Measurements from ENCODE around the gene CFAP90.

Gene CFAP90

GRCh38 chr5:7813576-7813975 lies 37.4 kb downstream of the CFAP90 start:
- Histone ChIP-seq H3K4ac (ENCODE audit: low read length) (no peak overlapping the region), H3K36me3 (replicated peaks in 1 of 2; ENCODE audit: control insufficient read depth in 2 of 2, insufficient read depth in 2 of 2, low read length in 2 of 2) (no peaks in the 10 kb centered on the region), H3K9ac (ENCODE audit: low read depth, low read length, poor library complexity) (no peak overlapping the region), H3K4me1 (ENCODE audit: control insufficient read depth in 2 of 2, insufficient read depth in 1 of 2, low read depth in 1 of 2, low read length in 2 of 2) (peaks cover 0 to 19% of the 10 kb centered on the region in 2 donors), H4K8ac (ENCODE audit: low read depth, low read length) (no peak overlapping the region), H3K9me3 (replicated peaks in 1 of 2; ENCODE audit: control insufficient read depth in 2 of 2, insufficient read depth in 1 of 2, low read depth in 1 of 2, low read length in 2 of 2) (no peaks in the 10 kb centered on the region), H3K4me3 (ENCODE audit: low read length in 2 of 2) (no peak overlapping the region), H2AK5ac (ENCODE audit: low read depth, low read length) (no peak overlapping the region), H2BK12ac (ENCODE audit: low read length) (no peak overlapping the region), H4K91ac (ENCODE audit: low read depth, low read length, poor library complexity) (no peak overlapping the region), H3K27ac (replicated peaks; ENCODE audit: low read length) (no peak overlapping the region), H3K79me1 (ENCODE audit: low read depth, low read length) (no peaks in the 10 kb centered on the region), H3K14ac (ENCODE audit: low read length) (no peak overlapping the region), H2BK5ac (ENCODE audit: low read length) (no peak overlapping the region), H3K23ac (ENCODE audit: low read depth, low read length, poor library complexity) (no peak overlapping the region), H3K18ac (ENCODE audit: low read length) (no peak overlapping the region), H2BK120ac (ENCODE audit: low read depth, low read length) (no peak overlapping the region), H3K27me3 (ENCODE audit: control insufficient read depth in 3 of 3, insufficient read depth in 3 of 3, low read depth in 1 of 3, low read length in 3 of 3) (no peaks in the 10 kb centered on the region), H3K4me2 (ENCODE audit: insufficient read depth, low read length, poor library complexity, severe bottlenecking) (no peak overlapping the region), H2AFZ (ENCODE audit: low read length) (no peak overlapping the region), H2BK15ac (ENCODE audit: low read length) (no peak overlapping the region)
- no peak for DNase-seq (ENCODE audit: low spot score)
- WGBS, 2 donors (ENCODE audit: extremely low coverage in 2 of 2, insufficient read length in 2 of 2, insufficient replicate concordance in 1 of 2): no CpG with 5 or more reads among the region's 3 CpGs

DNA sequence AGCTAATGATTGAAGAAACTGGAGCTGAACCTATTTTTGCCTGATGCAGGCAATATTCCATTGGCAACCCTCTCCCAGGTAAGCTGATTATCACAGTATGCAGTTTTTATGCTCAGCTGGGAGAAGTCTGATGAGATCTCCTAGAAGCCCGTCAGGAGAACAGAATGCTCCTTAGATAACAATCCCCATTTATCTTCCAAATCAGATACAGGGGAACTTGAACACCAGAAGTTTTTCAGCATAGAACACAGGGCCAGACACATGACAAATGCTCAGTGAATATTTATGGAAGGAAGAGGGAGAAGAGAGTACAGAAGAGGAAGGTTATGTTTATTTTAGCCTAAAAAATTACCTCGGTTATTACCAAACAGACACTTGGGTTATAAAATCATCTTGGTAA lies 37.9 kb downstream of the CFAP90 start:
- Histone ChIP-seq H2BK5ac (ENCODE audit: low read length) (no peak overlapping the region), H3K4me1 (ENCODE audit: control insufficient read depth in 2 of 2, insufficient read depth in 1 of 2, low read depth in 1 of 2, low read length in 2 of 2) (peaks cover 0 to 19% of the 10 kb centered on the region in 2 donors), H3K4ac (ENCODE audit: low read length) (no peak overlapping the region), H3K23ac (ENCODE audit: low read depth, low read length, poor library complexity) (no peak overlapping the region), H3K4me3 (ENCODE audit: low read length in 2 of 2) (no peak overlapping the region), H3K79me1 (ENCODE audit: low read depth, low read length) (no peaks in the 10 kb centered on the region), H2AFZ (ENCODE audit: low read length) (no peak overlapping the region), H2BK15ac (ENCODE audit: low read length) (no peak overlapping the region), H3K9me3 (replicated peaks in 1 of 2; ENCODE audit: control insufficient read depth in 2 of 2, insufficient read depth in 1 of 2, low read depth in 1 of 2, low read length in 2 of 2) (no peaks in the 10 kb centered on the region), H4K91ac (ENCODE audit: low read depth, low read length, poor library complexity) (no peak overlapping the region), H3K27me3 (ENCODE audit: control insufficient read depth in 3 of 3, insufficient read depth in 3 of 3, low read depth in 1 of 3, low read length in 3 of 3) (no peaks in the 10 kb centered on the region), H3K4me2 (ENCODE audit: insufficient read depth, low read length, poor library complexity, severe bottlenecking) (no peak overlapping the region), H3K27ac (replicated peaks; ENCODE audit: low read length) (no peak overlapping the region), H3K18ac (ENCODE audit: low read length) (no peak overlapping the region), H4K8ac (ENCODE audit: low read depth, low read length) (no peak overlapping the region), H3K36me3 (replicated peaks in 1 of 2; ENCODE audit: control insufficient read depth in 2 of 2, insufficient read depth in 2 of 2, low read length in 2 of 2) (no peaks in the 10 kb centered on the region), H2BK12ac (ENCODE audit: low read length) (no peak overlapping the region), H3K14ac (ENCODE audit: low read length) (no peak overlapping the region), H2AK5ac (ENCODE audit: low read depth, low read length) (no peak overlapping the region), H2BK120ac (ENCODE audit: low read depth, low read length) (no peak overlapping the region), H3K9ac (ENCODE audit: low read depth, low read length, poor library complexity) (no peak overlapping the region)
- DNase-seq (ENCODE audit: low spot score): no peak
- WGBS, 2 donors (ENCODE audit: extremely low coverage in 2 of 2, insufficient read length in 2 of 2, insufficient replicate concordance in 1 of 2): no CpG with 5 or more reads among the region's 2 CpGs

GRCh38 chr5:7811715-7812114 lies 39.2 kb downstream of the CFAP90 start:
- H2AK5ac ChIP-seq (ENCODE audit: low read depth, low read length): no peak overlapping the region
- no peak overlapping the region for H2BK5ac ChIP-seq (ENCODE audit: low read length)
- H3K23ac ChIP-seq (ENCODE audit: low read depth, low read length, poor library complexity): no peak overlapping the region
- H3K36me3 ChIP-seq (replicated peaks in 1 of 2; ENCODE audit: control insufficient read depth in 2 of 2, insufficient read depth in 2 of 2, low read length in 2 of 2): no peaks in the 10 kb centered on the region
- no peak for DNase-seq (ENCODE audit: low spot score)
- no peak overlapping the region for H2BK120ac ChIP-seq (ENCODE audit: low read depth, low read length)
- peaks cover 0 to 16% of the 10 kb centered on the region in 2 donors for H3K4me1 ChIP-seq (ENCODE audit: control insufficient read depth in 2 of 2, insufficient read depth in 1 of 2, low read depth in 1 of 2, low read length in 2 of 2)
- no peaks in the 10 kb centered on the region for H3K27me3 ChIP-seq (ENCODE audit: control insufficient read depth in 3 of 3, insufficient read depth in 3 of 3, low read depth in 1 of 3, low read length in 3 of 3)
- no peaks in the 10 kb centered on the region for H3K9me3 ChIP-seq (replicated peaks in 1 of 2; ENCODE audit: control insufficient read depth in 2 of 2, insufficient read depth in 1 of 2, low read depth in 1 of 2, low read length in 2 of 2)
- no peak overlapping the region for H2BK15ac ChIP-seq (ENCODE audit: low read length)
- H3K79me1 ChIP-seq (ENCODE audit: low read depth, low read length): no peaks in the 10 kb centered on the region
- no peak overlapping the region for H2AFZ ChIP-seq (ENCODE audit: low read length)
- no peak overlapping the region for H4K91ac ChIP-seq (ENCODE audit: low read depth, low read length, poor library complexity)
- H4K8ac ChIP-seq (ENCODE audit: low read depth, low read length): no peak overlapping the region
- H3K4me2 ChIP-seq (ENCODE audit: insufficient read depth, low read length, poor library complexity, severe bottlenecking): no peak overlapping the region
- no peak overlapping the region for H3K18ac ChIP-seq (ENCODE audit: low read length)
- H3K27ac ChIP-seq (replicated peaks; ENCODE audit: low read length): no peak overlapping the region
- H3K9ac ChIP-seq (ENCODE audit: low read depth, low read length, poor library complexity): no peak overlapping the region
- no peak overlapping the region for H3K4ac ChIP-seq (ENCODE audit: low read length)
- H3K14ac ChIP-seq (ENCODE audit: low read length): no peak overlapping the region
- H3K4me3 ChIP-seq (ENCODE audit: low read length in 2 of 2): no peak overlapping the region
- no peak overlapping the region for H2BK12ac ChIP-seq (ENCODE audit: low read length)
- WGBS, 2 donors (ENCODE audit: extremely low coverage in 2 of 2, insufficient read length in 2 of 2, insufficient replicate concordance in 1 of 2): no CpG with 5 or more reads among the region's 5 CpGs

DNA sequence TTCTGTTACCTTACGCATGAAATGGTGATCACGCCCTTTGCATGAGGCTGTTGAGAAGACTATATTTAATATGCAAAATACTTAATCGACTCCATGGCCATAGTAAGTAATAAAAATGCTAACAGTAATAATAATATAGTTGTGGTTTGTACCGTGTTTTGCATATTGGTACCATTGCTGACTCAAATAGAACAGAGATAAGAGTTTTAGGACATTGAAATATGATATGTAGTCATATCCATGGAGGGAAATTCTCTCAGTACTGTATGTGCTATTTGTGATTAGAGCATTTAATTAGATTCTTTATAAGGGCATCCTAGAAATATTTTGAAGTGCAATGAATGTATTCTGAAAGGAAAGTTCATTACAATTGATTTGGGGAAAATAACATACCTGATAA lies 41.9 kb downstream of the CFAP90 start:
- H3K4me2 ChIP-seq (ENCODE audit: insufficient read depth, low read length, poor library complexity, severe bottlenecking): no peak overlapping the region
- no peak overlapping the region for H2AFZ ChIP-seq (ENCODE audit: low read length)
- no peaks in the 10 kb centered on the region for H3K9me3 ChIP-seq (replicated peaks in 1 of 2; ENCODE audit: control insufficient read depth in 2 of 2, insufficient read depth in 1 of 2, low read depth in 1 of 2, low read length in 2 of 2)
- no peak overlapping the region for H3K27ac ChIP-seq (replicated peaks; ENCODE audit: low read length)
- no peak overlapping the region for H2AK5ac ChIP-seq (ENCODE audit: low read depth, low read length)
- no peaks in the 10 kb centered on the region for H3K79me1 ChIP-seq (ENCODE audit: low read depth, low read length)
- H3K36me3 ChIP-seq (replicated peaks in 1 of 2; ENCODE audit: control insufficient read depth in 2 of 2, insufficient read depth in 2 of 2, low read length in 2 of 2): no peaks in the 10 kb centered on the region
- no peak overlapping the region for H3K14ac ChIP-seq (ENCODE audit: low read length)
- no peak overlapping the region for H3K23ac ChIP-seq (ENCODE audit: low read depth, low read length, poor library complexity)
- H2BK15ac ChIP-seq (ENCODE audit: low read length): no peak overlapping the region
- H3K18ac ChIP-seq (ENCODE audit: low read length): no peak overlapping the region
- no peak overlapping the region for H2BK12ac ChIP-seq (ENCODE audit: low read length)
- no peak overlapping the region for H2BK120ac ChIP-seq (ENCODE audit: low read depth, low read length)
- H3K4me1 ChIP-seq (ENCODE audit: control insufficient read depth in 2 of 2, insufficient read depth in 1 of 2, low read depth in 1 of 2, low read length in 2 of 2): peaks cover 0 to 1% of the 10 kb centered on the region in 2 donors
- no peak overlapping the region for H4K8ac ChIP-seq (ENCODE audit: low read depth, low read length)
- H3K9ac ChIP-seq (ENCODE audit: low read depth, low read length, poor library complexity): no peak overlapping the region
- WGBS, 2 donors (ENCODE audit: extremely low coverage in 2 of 2, insufficient read length in 2 of 2, insufficient replicate concordance in 1 of 2): no CpG with 5 or more reads among the region's 4 CpGs
- DNase-seq (ENCODE audit: low spot score): no peak
- H3K4me3 ChIP-seq (ENCODE audit: low read length in 2 of 2): no peak overlapping the region
- no peak overlapping the region for H2BK5ac ChIP-seq (ENCODE audit: low read length)
- no peak overlapping the region for H3K4ac ChIP-seq (ENCODE audit: low read length)
- no peak overlapping the region for H4K91ac ChIP-seq (ENCODE audit: low read depth, low read length, poor library complexity)
- no peaks in the 10 kb centered on the region for H3K27me3 ChIP-seq (ENCODE audit: control insufficient read depth in 3 of 3, insufficient read depth in 3 of 3, low read depth in 1 of 3, low read length in 3 of 3)

Measured in neuronal stem cell (in vitro differentiated cells).